C4-2B (cell line): Measurements from ENCODE around the gene KCTD18.

Experiments
- H3K27ac ChIP-seq: fragments of 450-650 bp; 2 replicates; pipeline ENCODE4 v1.5.1; 2017
- CTCF ChIP-seq: fragments of 450-650 bp; conservative IDR thresholded peaks from 2 replicates; pipeline ENCODE4 v1.5.1; 2017; ENCODE audit warnings: mild to moderate bottlenecking
- ZFX ChIP-seq: fragments of 450-650 bp; IDR thresholded peaks from 2 replicates; pipeline ENCODE4 v1.6.1; 2017

Gene KCTD18

GRCh38 chr2:200506679-200507078 lies 3.2 kb downstream of the KCTD18 start:
- TF ChIP-seq CTCF, result no peak
- no peak for TF ChIP-seq ZFX
- no peak overlapping the region for H3K27ac ChIP-seq

GRCh38 chr2:200502196-200502595 lies 7.7 kb downstream of the KCTD18 start:
- H3K27ac ChIP-seq, result no peak overlapping the region

GRCh38 chr2:200498402-200499162 lies 11.3 kb downstream of the KCTD18 start:
- no peak overlapping the region for H3K27ac ChIP-seq
- TF ChIP-seq ZFX (no peak), CTCF (no peak)

More at GRCh38 chr2:200502196-200502595, 7.7 kb downstream of the KCTD18 start:
- no peak for TF ChIP-seq ZFX
- no peak for TF ChIP-seq CTCF

GRCh38 chr2:200496696-200497095 lies 13.2 kb downstream of the KCTD18 start:
- no peak for TF ChIP-seq CTCF
- no peak for TF ChIP-seq ZFX
- H3K27ac ChIP-seq, result no peak overlapping the region

GRCh38 chr2:200494048-200494447 lies 15.8 kb downstream of the KCTD18 start:
- no peak overlapping the region for H3K27ac ChIP-seq

GRCh38 chr2:200492656-200493055 lies 17.2 kb downstream of the KCTD18 start:
- TF ChIP-seq ZFX (no peak), CTCF (no peak)
- no peak overlapping the region for H3K27ac ChIP-seq

More at GRCh38 chr2:200494048-200494447, 15.8 kb downstream of the KCTD18 start:
- TF ChIP-seq ZFX, result no peak
- no peak for TF ChIP-seq CTCF

GRCh38 chr2:200490001-200490400 lies 19.9 kb downstream of the KCTD18 start:
- TF ChIP-seq ZFX (no peak), CTCF (no peak)
- H3K27ac ChIP-seq, result no peak overlapping the region
